CD1c-positive myeloid dendritic cell (primary cell): Measurements from ENCODE around the gene CETN3.
"Not testable (repeated sequence)": the region's sequence is repeated elsewhere in the genome, so short reads cannot be mapped to it uniquely, and the experiment has no call there.

ENCODE experiments used
- DNase-seq: peaks from one replicate; pipeline ENCODE4 v3.0.0-alpha.2; 2016; ENCODE audit errors: extremely low spot score

The CETN3 gene

GRCh38 chr5:90383903-90384302 lies 25.7 kb downstream of the CETN3 start:
- no peak for DNase-seq

GRCh38 chr5:90381213-90381929 lies 28.2 kb downstream of the CETN3 start:
- DNase-seq, result no peak

- DNase-seq, result no peak
Measured at GRCh38 chr5:90379652-90380051, 29.9 kb downstream of the CETN3 start.

- no peak for DNase-seq
Measured at GRCh38 chr5:90378752-90379151, 30.8 kb downstream of the CETN3 start.

- not testable (repeated sequence) for DNase-seq
Measured at GRCh38 chr5:90371269-90371668, 38.3 kb downstream of the CETN3 start.

GRCh38 chr5:90368454-90369246 lies 40.9 kb downstream of the CETN3 start:
- DNase-seq, result no peak

- no peak for DNase-seq
Measured at GRCh38 chr5:90367879-90368278, 41.7 kb downstream of the CETN3 start.

- DNase-seq, result no peak
Measured at GRCh38 chr5:90366948-90367347, 42.6 kb downstream of the CETN3 start.

- no peak for DNase-seq
Measured at GRCh38 chr5:90365328-90365727, 44.2 kb downstream of the CETN3 start.

- no peak for DNase-seq
Measured at GRCh38 chr5:90359073-90359920, 50.3 kb downstream of the CETN3 start.

GRCh38 chr5:90356622-90357021 lies 52.9 kb downstream of the CETN3 start:
- DNase-seq, result no peak

GRCh38 chr5:90356176-90356575 lies 53.4 kb downstream of the CETN3 start:
- no peak for DNase-seq

GRCh38 chr5:90355635-90356034 lies 53.9 kb downstream of the CETN3 start:
- no peak for DNase-seq

GRCh38 chr5:90353254-90353653 lies 56.3 kb downstream of the CETN3 start:
- no peak for DNase-seq

GRCh38 chr5:90351101-90351500 lies 58.5 kb downstream of the CETN3 start:
- DNase-seq, result no peak

GRCh38 chr5:90347462-90347861 lies 62.1 kb downstream of the CETN3 start:
- no peak for DNase-seq

GRCh38 chr5:90345684-90346083 lies 63.9 kb downstream of the CETN3 start:
- DNase-seq, result no peak

- no peak for DNase-seq
Measured at GRCh38 chr5:90344689-90345088, 64.9 kb downstream of the CETN3 start.

- not testable (repeated sequence) for DNase-seq
Measured at GRCh38 chr5:90343731-90344130, 65.8 kb downstream of the CETN3 start.

GRCh38 chr5:90342576-90342975 lies 67.0 kb downstream of the CETN3 start:
- no peak for DNase-seq
